Fibroblast of skin of left quadriceps (primary cell): ENCODE measurements around the gene SPRR2A.
"Not testable (repeated sequence)": the region's sequence is repeated elsewhere in the genome, so short reads cannot be mapped to it uniquely, and the experiment has no call there.

Experiments
- DNase-seq, 2 experiments: peaks; one replicate each; pipeline ENCODE4 v3.0.0-alpha.2; 2013; ENCODE audit warnings: low read depth in 2 of 2

The SPRR2A gene

DNA sequence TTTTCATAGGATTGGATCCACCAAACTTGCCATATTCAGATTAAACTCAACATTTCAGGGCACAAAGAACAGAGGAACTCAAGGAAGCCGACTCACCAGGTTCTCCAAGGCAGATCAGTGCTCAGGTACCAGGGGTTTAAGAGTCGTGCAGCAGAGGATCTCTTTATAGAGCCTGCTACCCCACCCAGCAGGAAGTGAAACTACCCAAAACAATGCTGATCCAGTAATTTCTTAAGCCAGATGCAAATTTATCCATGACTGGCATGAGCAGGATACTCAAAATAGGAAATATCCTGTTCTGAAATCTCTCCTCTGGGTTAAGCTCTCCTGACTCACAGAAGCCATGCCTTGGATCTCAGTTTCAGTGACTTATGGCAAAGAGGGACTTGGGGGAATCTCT is at the start of gene SPRR2A:
TSS of gene SPRR2A (minus strand) at position 138 of the 400 bp plus-strand sequence. CDS start 777 bp downstream, outside the sequence.
- no peak for DNase-seq

DNA sequence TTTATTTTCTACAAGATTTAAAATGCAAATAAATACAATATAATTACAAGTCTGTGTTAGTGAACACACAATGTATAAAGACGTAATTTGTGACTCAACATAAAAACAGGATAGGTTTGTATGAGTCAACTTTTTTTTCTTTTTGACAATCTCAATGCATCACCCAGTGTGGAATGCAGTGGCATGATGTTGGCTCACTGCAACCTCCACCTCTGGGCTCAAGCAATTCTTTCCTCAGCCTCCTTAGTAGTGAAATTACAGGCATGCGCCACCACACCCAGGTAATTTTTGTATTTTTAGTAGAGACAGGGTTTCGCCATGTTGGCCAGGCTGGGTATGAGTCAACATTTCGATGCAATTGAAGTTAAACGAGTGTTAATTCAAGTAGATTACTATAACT is 42.9 kb upstream of the SPRR2A start:
- DNase-seq: peak in 1 of 2 experiments; percentile 2

- DNase-seq: no peak
Observed at GRCh38 chr1:153099461-153100045, 42.2 kb upstream of the SPRR2A start.

- no peak for DNase-seq
Observed at GRCh38 chr1:153095764-153096163, 38.5 kb upstream of the SPRR2A start.

DNA sequence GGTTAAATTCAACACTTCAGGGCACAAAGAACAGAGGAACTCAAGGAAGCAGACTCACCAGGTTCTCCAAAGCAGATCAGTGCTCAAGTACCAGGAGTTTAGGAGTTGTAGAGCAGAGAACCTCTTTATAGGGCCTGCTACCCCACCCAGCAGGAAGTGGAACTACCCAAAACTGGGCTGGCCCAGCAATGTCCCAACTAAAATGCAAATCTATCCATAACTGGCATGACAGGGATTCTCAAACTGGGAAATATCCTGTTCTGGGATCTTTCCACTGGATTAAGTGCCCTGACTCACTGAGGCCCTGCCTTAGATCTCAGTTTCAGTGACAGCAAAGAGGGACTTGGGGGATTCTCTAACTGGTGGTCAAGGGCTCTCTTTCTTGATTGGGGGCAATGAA is 37.1 kb upstream of the SPRR2A start, which contains the start of gene SPRR2E:
TSS of gene SPRR2E (minus strand) at position 101 of the 400 bp plus-strand sequence. CDS start 775 bp downstream, outside the sequence.
- DNase-seq: no peak

GRCh38 chr1:153087652-153088051 is 30.3 kb upstream of the SPRR2A start:
- DNase-seq: no peak

DNA sequence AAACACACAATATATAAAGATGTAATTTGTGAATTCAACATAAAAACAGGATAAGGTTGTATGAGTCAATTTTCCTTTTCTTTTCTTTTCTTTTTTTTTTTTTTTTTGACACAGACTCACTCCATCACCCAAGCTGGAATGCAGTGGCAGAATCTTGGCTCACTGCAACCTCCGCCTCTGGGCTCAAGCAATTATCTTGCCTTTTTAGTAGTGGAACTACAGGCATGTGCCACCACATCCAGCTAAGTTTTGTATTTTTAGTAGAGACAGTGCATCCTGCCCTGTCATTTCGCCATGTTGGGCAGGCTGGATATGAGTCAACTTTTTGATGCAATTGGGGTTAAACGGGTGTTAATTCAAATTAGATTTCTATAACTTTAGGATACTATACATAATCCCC is 24.4 kb upstream of the SPRR2A start:
- DNase-seq: no peak

GRCh38 chr1:153072806-153073726 is 15.8 kb upstream of the SPRR2A start:
- no peak for DNase-seq

DNA sequence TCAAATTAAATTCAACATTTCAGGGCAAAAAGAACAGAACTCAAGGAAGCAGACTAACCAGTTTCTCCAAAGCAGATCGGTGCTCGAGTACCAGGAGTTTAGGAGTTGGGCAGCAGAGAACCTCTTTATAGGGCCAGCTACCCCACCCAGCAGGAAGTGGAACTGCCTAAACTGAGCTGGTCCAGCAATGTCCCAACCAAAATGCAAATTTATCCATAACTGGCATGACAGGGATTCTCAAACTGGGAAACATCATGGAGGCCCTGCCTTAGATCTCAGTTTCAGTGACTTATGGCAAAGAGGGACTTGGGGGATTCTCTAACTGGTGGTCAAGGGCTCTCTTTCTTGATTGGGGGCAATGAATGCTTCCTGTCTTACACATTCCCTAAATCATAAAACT is 14.2 kb upstream of the SPRR2A start, which contains the start of gene SPRR2B:
TSS of gene SPRR2B (minus strand) at position 101 of the 400 bp plus-strand sequence. CDS start 772 bp downstream, outside the sequence.
- DNase-seq: no peak

DNA sequence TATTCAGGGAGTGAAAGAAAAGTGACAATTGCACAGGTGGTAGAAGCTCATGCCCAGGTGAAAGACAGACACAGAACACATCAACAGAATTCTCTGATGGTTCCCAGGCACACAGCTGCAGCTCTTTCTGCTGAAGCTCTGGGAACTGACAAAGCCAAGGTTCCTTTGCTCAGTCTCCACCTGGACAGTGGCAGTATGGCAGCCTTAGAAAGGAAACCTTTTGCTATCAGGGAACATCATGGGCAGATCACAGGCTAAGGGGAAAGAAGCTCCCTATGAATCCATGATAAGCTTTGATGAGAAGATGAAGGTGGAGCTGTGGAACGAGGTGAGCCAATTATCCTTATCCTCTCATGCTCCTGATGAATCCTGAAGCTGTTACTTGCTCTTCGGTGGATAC is 12.9 kb upstream of the SPRR2A start:
- DNase-seq: no peak

DNA sequence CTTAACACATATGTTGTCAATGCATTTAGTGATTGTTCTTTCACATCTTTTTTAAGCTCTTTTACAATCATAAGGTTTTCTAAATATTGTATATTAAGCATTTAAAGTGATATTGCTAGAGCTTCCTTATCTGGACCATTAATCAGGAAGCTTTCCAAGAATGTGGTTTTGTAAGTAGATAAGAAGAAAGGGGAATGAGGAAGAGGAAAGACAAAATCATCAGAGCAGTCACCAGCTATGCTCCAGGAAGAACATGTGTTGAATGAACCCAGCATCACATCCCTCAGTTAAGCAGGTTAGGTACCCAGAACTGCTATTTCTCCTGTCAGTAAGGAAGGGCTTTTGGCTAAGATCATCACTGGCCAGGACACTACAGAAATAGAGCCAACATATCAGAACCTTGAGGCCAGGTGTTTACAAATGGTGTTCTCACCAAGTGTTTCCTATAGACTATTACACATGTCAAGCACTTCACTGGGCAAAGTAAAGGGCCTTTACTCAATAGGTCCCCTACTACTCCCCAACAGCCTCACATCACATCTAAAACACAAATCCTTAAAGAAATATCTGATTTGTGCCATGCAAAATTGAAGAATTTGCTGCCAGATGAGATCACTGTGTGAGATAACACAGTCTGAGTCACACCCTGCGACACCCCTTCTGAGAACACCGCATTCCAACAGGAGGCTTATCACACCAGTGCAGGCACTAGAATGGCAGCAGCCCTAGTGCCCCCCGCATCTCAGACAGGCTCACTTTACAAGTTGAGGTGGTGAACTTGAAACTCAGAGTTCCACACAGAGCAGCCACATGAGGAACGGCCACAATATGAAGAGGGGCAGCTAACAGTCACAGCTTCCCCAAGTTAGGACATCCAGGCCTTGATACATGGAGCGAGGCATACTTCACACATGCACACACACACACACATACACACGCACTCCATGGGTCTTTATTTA is 1.8 kb upstream of the SPRR2A start:
- no peak for DNase-seq

GRCh38 chr1:153058154-153058553 is 842 bp upstream of the SPRR2A start:
- DNase-seq: no peak

GRCh38 chr1:153056111-153056510 is 1.2 kb downstream of the SPRR2A start:
- not testable (repeated sequence) for DNase-seq

GRCh38 chr1:153049211-153049610 is 8.1 kb downstream of the SPRR2A start:
- no peak for DNase-seq

GRCh38 chr1:153040950-153041631 is 16.2 kb downstream of the SPRR2A start, which contains the start of gene SPRR2D:
Gene SPRR2D (minus strand): TSS chr1:153041120. CDS start chr1:153040346, 774 bp downstream.
- DNase-seq: no peak

DNA sequence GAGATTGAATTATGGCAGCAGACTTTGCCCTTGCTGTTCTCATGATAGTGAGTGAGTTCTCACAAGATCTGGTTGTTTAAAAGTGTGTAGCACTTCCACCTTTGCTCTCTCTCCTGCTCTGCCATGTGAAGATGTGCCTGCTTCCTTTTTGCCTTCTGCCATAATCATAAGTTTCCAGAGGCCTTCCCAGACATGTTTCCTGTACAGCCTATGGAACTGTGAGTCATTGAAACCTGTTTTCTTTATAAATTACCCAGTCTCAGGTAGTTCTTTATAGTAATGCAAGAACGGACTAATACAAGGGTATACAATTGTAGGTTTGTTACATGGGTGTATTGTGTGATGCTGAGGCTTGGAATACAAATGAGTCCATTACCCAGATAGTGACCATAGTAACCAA is 22.1 kb downstream of the SPRR2A start:
- DNase-seq: no peak

DNA sequence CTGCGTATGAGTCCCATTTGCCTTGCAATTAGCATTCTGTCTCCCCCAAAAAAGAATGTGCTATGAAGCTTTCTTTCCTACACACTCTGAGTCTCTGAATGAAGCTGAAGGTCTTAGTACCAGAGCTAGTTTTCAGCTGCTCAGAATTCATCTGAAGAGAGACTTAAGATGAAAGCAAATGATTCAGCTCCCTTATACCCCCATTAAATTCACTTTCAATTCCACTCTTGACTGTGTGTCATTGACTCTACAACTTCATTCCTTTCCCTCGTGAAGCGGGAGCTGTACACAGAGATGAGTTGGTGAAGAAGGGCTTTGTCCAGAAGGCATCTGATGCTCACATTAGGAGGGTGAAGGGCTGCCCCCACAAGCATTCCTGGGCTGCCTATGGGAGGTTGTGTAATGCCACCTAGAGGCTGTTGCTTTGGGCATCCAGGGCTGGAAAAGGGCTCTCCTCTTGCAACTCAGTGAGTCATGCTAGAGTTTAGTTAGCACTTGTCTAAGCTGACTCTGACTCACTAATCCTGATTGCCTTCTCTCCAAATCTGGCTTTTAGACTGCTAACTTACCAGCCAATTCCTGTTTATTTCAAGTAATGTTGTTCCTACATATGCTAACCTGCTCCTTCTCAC is 24.5 kb downstream of the SPRR2A start:
- DNase-seq: peak; percentile 1 to 5

DNA sequence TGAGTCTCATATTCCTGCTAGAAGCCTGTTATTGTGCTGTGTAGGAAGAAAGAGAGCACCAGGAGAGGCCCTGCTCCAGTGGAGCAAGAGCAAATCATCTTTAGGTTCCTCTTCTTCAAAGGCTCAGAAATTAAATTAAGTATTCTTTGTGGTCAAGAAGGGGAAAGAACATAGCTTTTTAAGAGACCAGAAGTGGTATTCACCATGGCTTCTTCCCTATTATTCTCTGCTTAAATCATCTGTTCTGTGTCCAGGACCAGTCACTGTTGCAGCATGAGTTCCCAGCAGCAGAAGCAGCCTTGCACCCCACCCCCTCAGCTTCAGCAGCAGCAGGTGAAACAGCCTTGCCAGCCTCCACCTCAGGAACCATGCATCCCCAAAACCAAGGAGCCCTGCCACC is 25.2 kb downstream of the SPRR2A start:
- DNase-seq: no peak

DNA sequence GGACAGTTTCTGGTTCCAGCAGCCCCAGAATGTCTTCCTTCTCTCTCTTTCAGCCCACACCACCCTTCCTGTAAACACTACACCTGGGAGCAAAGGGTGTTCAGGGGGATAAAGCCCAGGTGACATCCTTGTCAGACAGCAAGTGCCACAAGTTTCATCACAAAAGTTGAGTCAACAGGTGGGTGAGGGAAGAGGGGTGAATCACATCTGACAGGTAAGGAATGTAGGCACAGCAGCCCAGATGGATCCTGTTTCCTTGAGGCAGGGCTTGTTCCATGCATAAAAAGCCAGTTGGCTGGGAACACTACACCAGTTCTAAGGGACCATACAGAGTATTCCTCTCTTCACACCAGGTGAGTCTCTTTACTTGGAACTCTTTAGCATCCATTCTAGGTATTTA is 26.4 kb downstream of the SPRR2A start, which contains the start of gene SPRR1B:
TSS of gene SPRR1B (plus strand) at position 309 of the 400 bp plus-strand sequence. CDS start 1,143 bp downstream, outside the sequence.
- DNase-seq: no peak

- DNase-seq: no peak
Observed at GRCh38 chr1:153028766-153029165, 28.5 kb downstream of the SPRR2A start.
